DOHH2 (cell line): ENCODE measurements around the gene ZFP57.

Experiments
- H3F3A ChIP-seq: fragments of 200-600 bp; sonication (generic), shearing (Covaris generic); 2 replicates; pipeline ENCODE4 v1.6.0; 2016; ENCODE audit warnings: antibody characterized with exemption, mild to moderate bottlenecking; ENCODE audit not compliant: control insufficient read depth, insufficient read depth
- H3K27ac ChIP-seq: fragments of 200-600 bp; sonication (generic); 2 replicates; pipeline ENCODE4 v1.5.1; 2014; ENCODE audit warnings: low read depth, mild to moderate bottlenecking, low read length, moderate library complexity
- H3K27me3 ChIP-seq: fragments of 200-600 bp; sonication (generic); 2 replicates; pipeline ENCODE4 v1.6.1; 2014; ENCODE audit warnings: mild to moderate bottlenecking, low read length, mixed read lengths; ENCODE audit not compliant: control insufficient read depth
- H3K36me3 ChIP-seq: fragments of 200-600 bp; sonication (generic); 2 replicates; pipeline ENCODE4 v1.6.1; 2014; ENCODE audit warnings: mild to moderate bottlenecking, low read length, moderate library complexity, mixed read lengths; ENCODE audit not compliant: control insufficient read depth
- H3K4me1 ChIP-seq: fragments of 200-600 bp; sonication (generic); 2 replicates; pipeline ENCODE4 v1.6.1; 2014; ENCODE audit warnings: mild to moderate bottlenecking, low read length, mixed read lengths; ENCODE audit not compliant: control insufficient read depth
- H3K4me2 ChIP-seq: fragments of 200-600 bp; sonication (generic); 2 replicates; pipeline ENCODE4 v1.6.0; 2014; ENCODE audit warnings: mild to moderate bottlenecking, low read length, moderate library complexity
- H3K4me3 ChIP-seq: fragments of 200-600 bp; sonication (generic); 2 replicates; pipeline ENCODE4 v1.5.1; 2014; ENCODE audit warnings: mild to moderate bottlenecking, low read length, mixed read lengths
- H3K79me2 ChIP-seq: fragments of 200-600 bp; sonication (generic); 2 replicates; pipeline ENCODE4 v1.6.1; 2014; ENCODE audit warnings: mild to moderate bottlenecking, low read length, mixed read lengths; ENCODE audit not compliant: control insufficient read depth
- H3K9me2 ChIP-seq: fragments of 200-600 bp; sonication (generic); replicated peaks from 2 replicates; pipeline ENCODE4 v1.6.1; 2014; ENCODE audit warnings: mild to moderate bottlenecking, low read length, mixed read lengths; ENCODE audit not compliant: control insufficient read depth
- H3K9me3 ChIP-seq: fragments of 200-600 bp; sonication (generic); 2 replicates; pipeline ENCODE4 v1.6.1; 2014; ENCODE audit warnings: antibody characterized with exemption, low read length, mixed read lengths; ENCODE audit not compliant: control insufficient read depth, insufficient read depth
- H4K20me1 ChIP-seq: fragments of 200-600 bp; sonication (generic); 2 replicates; pipeline ENCODE4 v1.6.0; 2014; ENCODE audit warnings: low read depth, mild to moderate bottlenecking, antibody characterized with exemption, low read length, moderate library complexity; ENCODE audit not compliant: control insufficient read depth, insufficient read depth
- CTCF ChIP-seq: fragments of 200-600 bp; sonication (generic); IDR thresholded peaks from one replicate; pipeline ENCODE4 v1.5.1; 2014; ENCODE audit warnings: antibody characterized with exemption, mild to moderate bottlenecking, low read depth, low read length; ENCODE audit not compliant: poor library complexity, severe bottlenecking
- EZH2phosphoT487 ChIP-seq: fragments of 200-600 bp; sonication (generic); IDR thresholded peaks from 2 replicates; pipeline ENCODE4 v1.6.1; 2017; ENCODE audit warnings: borderline replicate concordance, mild to moderate bottlenecking, antibody characterized with exemption, low read length, moderate library complexity, mixed read lengths

ZFP57 gene

GRCh38 chr6:29671026-29671425, 9.9 kb downstream of the ZFP57 start:
- Histone ChIP-seq H3K27me3 (no peaks in the 10 kb centered on the region; the same call in 1 of the 2 replicates), H4K20me1 (no peaks in the 10 kb centered on the region), H3K4me2 (no peak overlapping the region), H3K9me3 (no peaks in the 10 kb centered on the region), H3K36me3 (no peaks in the 10 kb centered on the region), H3F3A (no peaks in the 10 kb centered on the region), H3K79me2 (no peaks in the 10 kb centered on the region), H3K4me3 (no peak overlapping the region), H3K27ac (no peak overlapping the region), H3K9me2 (no peaks in the 10 kb centered on the region), H3K4me1 (no peaks in the 10 kb centered on the region)
- no peak for TF ChIP-seq CTCF
- no peak for TF ChIP-seq EZH2phosphoT487

DNA sequence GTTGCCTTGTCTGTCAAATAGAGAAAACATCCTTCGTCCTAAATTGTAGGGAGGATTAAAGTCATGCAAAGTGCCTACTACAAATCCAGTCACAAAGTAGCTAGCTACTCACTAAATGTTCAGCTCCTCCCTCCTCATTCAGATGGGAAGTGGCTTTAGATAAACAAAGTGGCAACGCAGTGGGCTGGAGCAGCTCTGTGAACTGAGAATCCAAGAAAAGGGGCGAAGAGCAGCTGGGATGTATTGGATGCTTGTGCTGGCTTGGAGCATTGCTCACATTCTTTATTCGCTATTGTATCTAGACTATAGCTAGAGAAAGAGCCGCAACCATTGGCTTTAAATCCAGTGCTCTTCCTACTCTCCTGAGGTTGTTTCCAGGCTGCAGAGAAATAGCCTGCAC, 13.8 kb downstream of the ZFP57 start:
- no peak for TF ChIP-seq EZH2phosphoT487
- no peak for TF ChIP-seq CTCF
- H3K4me3 ChIP-seq = no peak overlapping the region

DNA sequence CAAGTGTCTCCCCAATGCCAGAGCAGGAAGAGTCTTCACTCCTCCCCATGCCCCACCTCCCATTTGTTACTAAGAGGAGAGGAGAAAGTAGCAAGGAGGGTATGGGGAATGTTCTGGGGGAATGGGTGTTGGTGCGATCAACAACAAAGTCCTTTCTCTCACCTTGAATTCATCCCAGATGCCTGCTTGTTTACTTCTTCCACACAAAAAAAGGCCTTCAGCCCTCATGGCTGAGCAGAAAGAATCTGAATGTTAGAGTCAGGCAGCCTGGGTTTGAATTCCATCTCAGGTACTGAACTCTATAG, 14.2 kb downstream of the ZFP57 start:
- Histone ChIP-seq H3K79me2 (no peaks in the 10 kb centered on the region), H3K27ac (no peak overlapping the region), H3K27me3 (no peaks in the 10 kb centered on the region; the same call in 1 of the 2 replicates), H3K9me3 (no peaks in the 10 kb centered on the region), H3K36me3 (no peaks in the 10 kb centered on the region), H3K4me2 (no peak overlapping the region), H3K4me3 (no peak overlapping the region), H3F3A (no peaks in the 10 kb centered on the region), H3K4me1 (no peaks in the 10 kb centered on the region), H4K20me1 (no peaks in the 10 kb centered on the region), H3K9me2 (no peaks in the 10 kb centered on the region)
- TF ChIP-seq CTCF (no peak), EZH2phosphoT487 (no peak)

More for the DNA sequence above, 13.8 kb downstream of the ZFP57 start:
- no peaks in the 10 kb centered on the region; the same call in 1 of the 2 replicates for H3K27me3 ChIP-seq
- H3K4me2 ChIP-seq = no peak overlapping the region
- no peaks in the 10 kb centered on the region for H4K20me1 ChIP-seq
- no peaks in the 10 kb centered on the region for H3K9me3 ChIP-seq
- no peaks in the 10 kb centered on the region for H3F3A ChIP-seq
- no peaks in the 10 kb centered on the region for H3K4me1 ChIP-seq
- H3K36me3 ChIP-seq = no peaks in the 10 kb centered on the region
- no peaks in the 10 kb centered on the region for H3K79me2 ChIP-seq
- no peak overlapping the region for H3K27ac ChIP-seq
- no peaks in the 10 kb centered on the region for H3K9me2 ChIP-seq
